Left lobe of liver (tissue), 2 donors: Measurements from ENCODE around the gene LIMS2. TPM values are rescaled to one million over a fixed set of nuclear protein-coding genes. Genes with fewer than 3 reads are reported as not detected.

ENCODE experiments used
- ATAC-seq: fragments of 200-7000 bp; cut with Tn5 transposase; one replicate; pipeline ENCODE4 v1.9.1; 2020; ENCODE audit warnings: mild to moderate bottlenecking, moderate library complexity
- DNase-seq: peaks from one replicate; pipeline ENCODE4 v3.0.0-alpha.2; 2020; ENCODE audit warnings: low spot score
- total RNA-seq: library from RNA; stranded (reverse); gene quantifications from one replicate; pipeline ENCODE4 v1.2.1, GENCODE V29; 2021
- donor health status: DM: no; HTN: no; CAD: no; lungs with moderate emphysema.
- donor health status: DM: no; HTN: yes; CAD: no.

The LIMS2 gene
- total RNA-seq, 1 donor from 2014 or later, result 31.0 TPM

- ATAC-seq (no peak), DNase-seq (peak; percentile 42)
These were observed 66.1 kb downstream of the LIMS2 start for GRCh38 chr2:127609031-127609751.

GRCh38 chr2:127608061-127609030 is 67.0 kb downstream of the LIMS2 start:
- DNase-seq (peak; percentile 41), ATAC-seq (no peak)

DNA sequence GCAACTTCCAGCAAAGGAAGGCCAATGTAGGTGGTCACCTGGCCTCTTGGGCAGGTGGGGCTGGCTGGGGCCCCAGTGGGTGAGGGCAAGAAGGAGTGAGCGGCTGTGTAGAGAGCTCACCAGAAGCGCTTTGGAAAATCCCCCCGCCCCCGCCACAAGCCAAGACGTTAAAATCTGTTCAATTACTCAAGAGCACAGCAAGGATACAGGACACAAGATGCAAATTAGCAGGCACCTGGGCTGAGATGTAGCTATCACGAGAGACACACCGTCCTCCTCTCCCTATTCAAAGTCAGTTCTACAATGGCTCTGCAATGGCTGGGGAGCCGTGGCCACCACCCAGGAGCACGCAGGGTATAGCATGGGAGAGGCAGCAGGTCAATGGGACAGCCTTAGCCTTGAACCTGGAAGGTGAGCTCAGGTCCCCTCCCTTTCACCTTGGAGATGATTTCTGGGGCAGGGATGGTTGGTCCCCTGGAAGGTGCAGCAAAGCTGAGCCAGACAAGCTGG is 67.9 kb downstream of the LIMS2 start:
- DNase-seq, result peak; percentile 35
- ATAC-seq, result no peak

DNA sequence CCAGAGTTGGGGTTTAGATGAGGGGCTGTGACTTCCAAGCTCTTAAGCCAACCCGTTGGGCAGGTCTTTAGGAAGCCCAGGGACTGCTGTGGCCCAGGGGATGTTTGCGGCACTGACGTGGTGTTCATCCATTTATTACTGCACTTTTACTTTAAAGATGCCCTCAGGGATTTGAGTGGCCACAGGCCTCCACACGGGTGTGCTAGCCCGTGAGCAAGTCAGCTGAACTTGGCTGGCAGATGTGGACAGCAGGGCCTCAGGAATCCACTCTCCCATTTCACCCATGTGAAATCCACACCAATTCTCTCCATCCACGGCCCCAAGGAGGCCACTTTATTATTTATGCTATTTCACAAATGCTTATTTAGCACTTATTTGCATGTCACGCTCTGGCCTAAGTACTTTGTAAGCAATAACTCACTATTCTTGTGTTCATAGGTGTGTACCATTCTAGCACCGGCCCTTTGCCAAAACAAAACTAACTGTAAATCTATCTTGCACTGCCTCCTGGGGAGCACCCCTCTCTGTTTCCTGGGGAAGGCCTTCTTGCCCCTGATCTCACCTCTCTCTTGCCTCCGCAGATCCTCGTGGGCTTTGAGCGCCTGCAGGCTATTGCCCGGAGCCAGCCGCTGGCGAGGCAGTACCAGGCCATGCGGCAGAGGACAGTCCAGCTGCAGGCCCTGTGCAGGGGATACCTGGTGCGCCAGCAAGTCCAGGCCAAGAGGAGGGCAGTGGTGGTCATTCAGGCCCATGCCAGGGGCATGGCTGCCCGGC is 68.5 kb downstream of the LIMS2 start:
- DNase-seq, result peak; percentile 41
- no peak for ATAC-seq

DNA sequence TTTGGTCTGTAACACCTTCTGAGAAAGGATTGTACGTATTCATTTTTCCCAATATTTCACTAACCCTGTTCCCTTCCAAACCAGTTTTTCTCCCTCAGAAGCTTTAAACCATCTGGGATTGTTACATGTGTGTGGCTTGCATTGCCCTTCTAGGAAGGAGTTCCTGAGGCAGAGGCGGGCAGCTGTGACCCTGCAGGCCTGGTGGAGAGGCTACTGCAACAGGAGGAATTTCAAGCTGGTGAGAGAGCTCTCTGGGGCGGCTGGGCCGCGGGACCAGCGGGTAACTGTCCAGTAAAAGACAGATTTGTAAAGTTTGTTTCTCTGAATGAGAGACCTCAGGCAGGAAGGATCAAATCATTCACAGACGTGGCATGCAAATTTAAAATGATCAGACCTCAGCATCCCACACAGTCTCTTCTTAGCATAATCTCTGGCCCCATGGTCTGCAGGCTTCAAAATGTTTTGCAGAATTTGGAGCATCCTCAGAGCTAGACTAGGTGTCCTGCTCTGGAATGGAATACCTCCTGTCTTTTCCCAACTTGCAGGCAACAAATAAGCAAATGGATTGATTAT is 69.6 kb downstream of the LIMS2 start:
- ATAC-seq, result no peak
- DNase-seq, result peak; percentile 19

DNA sequence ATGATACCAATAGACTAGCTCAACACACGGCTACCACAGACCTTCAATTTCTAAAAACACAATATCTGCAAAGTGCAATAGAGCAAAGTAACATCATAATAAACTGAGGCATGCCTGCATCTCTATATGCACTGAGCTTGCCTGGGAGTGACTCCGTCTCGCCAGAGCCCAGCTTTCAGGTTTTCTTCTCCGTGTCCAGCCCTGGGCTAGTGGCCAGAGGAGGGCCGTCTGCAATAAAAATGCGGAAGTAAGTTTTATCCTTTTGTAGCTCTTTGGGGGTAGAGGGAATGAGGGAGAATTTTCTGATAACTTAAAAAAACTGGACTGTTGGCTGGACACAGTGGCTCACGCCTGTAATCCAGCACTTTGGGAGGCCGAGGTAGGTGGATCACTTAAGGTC is 70.3 kb downstream of the LIMS2 start:
- ATAC-seq, result no peak
- DNase-seq, result peak; percentile 22

- ATAC-seq, result no peak
- DNase-seq, result no peak
These were observed 76.1 kb downstream of the LIMS2 start for GRCh38 chr2:127599211-127599610.

DNA sequence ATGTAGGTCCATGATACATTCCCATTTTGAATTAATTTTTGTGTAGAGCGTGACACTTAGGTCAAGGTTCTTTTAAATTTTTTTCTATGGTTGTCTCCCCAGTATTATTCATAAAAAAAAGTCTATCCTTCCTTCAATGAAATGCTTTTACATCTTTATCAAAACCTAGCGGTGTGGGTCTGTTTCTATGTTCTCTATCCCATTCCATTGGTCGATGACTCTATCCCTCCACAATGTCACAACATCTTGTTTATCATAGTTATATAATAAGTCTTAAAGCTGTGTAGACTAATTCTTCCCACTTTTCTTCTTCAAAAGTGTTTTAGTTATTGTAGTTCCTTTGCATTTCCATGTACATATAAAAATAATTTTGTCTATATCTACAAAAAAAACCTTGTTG is 76.6 kb downstream of the LIMS2 start:
- ATAC-seq (no peak), DNase-seq (no peak)

DNA sequence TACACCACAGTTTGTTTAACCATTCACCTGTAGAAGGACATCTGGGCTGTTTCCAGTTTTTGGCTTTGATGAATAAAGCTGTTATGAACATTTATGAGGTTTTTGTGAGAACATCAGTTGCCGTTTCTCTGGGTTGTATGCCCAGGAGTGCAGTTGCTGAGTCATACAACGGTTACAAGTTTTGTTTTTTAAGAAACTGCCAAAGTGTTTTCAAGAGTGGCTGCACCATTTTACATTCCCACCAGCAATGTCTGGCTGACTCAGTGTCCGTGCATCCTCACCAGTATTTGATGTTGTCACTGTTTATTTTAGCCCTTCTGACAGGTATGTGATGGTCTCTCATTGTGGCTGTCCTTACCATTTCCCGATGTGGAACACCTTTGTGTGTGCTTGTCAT is 77.3 kb downstream of the LIMS2 start:
- no peak for ATAC-seq

GRCh38 chr2:127597046-127597983 is 78.0 kb downstream of the LIMS2 start:
- ATAC-seq (no peak), DNase-seq (peak; percentile 18)

More for the DNA sequence above, 77.3 kb downstream of the LIMS2 start:
- DNase-seq, result no peak

GRCh38 chr2:127596311-127597045 is 78.9 kb downstream of the LIMS2 start:
- DNase-seq, result peak; percentile 21
- ATAC-seq, result no peak

DNA sequence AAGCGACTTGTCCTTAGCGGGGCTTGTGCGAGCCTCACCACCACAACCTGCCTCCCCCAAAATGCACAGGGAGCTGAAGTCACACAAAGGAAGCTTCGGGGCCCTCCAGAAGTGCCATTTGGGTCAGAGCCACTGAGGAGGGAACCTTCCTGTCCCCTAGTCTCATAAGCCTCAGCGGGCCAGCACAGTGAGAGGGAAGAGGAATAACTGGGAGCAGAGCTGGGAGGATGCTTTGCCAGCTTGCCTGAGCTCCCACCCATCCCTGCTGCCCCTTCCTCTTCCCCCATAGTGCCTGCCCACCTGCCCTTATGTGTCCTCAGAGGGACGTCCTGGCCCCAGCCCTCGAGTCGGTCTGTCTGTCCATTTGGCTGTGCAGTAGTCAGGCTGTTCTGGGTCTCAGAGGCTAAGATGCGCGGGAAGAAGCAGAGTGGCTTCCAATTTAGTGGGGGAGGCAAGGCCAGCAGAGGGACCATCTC is 81.2 kb downstream of the LIMS2 start:
- ATAC-seq (no peak), DNase-seq (peak; percentile 10)

- ATAC-seq, result no peak
- peak; percentile 40 for DNase-seq
These were observed 81.9 kb downstream of the LIMS2 start for GRCh38 chr2:127593228-127594115.

DNA sequence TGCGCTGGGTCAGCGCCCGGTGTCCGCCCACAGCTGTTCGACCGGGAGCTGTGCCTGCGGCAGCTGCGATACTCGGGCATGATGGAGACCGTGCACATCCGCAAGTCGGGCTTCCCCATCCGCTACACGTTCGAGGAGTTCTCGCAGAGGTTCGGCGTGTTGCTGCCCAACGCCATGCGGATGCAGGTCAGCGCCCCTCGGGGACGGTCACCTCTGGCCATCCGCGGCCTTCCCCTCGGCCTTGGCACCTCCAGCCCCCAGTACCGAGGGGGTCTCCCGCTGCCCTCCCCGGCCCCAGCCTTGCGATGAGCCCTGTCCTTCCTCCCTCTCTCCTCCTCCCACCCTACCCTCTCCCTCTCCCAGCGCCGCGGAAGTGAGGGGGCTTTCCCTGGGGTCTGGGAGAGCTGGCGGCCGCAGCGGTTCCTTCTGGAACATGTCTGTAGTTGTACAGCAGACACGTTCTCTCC is 82.5 kb downstream of the LIMS2 start:
- DNase-seq (peak; percentile 42), ATAC-seq (no peak)

DNA sequence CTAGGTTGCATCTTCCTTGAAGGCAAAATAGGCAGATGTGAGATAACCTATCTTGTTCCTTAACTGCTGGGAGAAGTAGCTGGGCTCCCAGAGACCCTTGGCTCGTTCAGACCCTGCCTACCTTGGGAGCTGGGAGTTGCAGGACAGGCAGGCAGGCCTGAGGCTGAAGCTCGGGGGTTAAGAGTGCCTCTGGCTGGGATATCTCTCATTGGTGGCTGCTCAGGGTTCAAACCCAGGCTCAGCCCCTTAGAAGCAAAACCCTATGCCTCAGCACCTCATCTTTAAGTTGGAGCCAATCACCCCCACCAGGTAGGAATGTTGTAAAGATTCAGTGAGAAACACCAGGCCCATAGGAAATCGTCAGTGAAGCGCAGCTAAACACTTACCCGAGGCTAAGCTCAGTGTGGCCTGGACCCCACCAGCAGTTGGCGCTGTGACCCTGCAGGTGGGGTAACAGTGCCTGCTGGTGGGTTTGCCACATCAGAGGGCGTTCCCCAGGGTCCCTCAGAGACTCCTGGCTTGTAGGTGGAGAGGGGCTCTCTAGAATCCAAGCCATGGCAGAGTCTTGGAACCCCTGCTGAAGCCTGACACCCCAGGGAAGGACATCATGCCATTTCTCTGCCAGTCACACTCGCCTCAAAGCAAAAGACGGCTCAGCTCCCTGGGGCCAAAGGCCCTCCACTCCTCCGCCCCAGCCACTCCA is 84.0 kb downstream of the LIMS2 start:
- ATAC-seq, result peak; percentile 98
- peak; percentile 69 for DNase-seq

DNA sequence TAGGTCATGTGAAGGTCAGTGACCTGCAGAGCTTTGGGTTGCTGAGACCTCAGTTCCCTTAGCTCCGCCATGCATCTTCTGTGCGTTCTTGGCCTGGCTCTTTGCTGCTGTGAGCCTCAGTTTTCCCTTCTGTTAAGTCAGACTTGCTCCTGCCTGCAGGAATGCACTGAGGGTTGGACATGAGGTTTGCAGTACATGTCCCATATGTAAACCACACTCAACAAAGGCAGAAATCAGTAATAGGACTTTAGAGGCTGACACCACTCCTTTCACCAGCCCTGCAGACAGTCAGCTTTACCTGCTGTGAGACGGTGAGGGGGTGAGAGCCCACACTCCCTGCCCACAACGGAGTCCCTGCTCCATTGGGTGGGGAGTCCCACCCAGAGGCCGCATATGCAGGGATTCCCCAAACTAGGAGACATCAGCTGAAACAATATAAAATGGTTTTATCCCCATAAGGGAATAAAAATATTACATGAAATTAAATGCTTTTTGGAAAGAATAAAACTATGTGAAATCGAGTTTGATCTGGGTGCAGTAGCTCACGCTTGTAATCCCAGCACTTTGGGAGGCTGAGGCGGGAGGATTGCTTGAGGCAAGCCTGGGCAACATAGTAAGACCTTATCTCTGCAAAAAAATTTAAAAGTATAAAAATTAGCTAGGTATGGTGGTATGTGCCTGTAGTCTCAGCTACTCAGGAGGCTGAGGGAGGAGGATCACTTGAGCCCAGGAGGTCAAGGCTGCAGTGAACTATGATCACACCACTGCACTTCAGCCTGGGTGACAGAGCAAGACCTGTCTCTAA is 84.7 kb downstream of the LIMS2 start:
- ATAC-seq (no peak), DNase-seq (peak; percentile 19)
